HG03521 (cell line): ENCODE results near the gene ASL.
"Not testable (repeated sequence)": the region's sequence is repeated elsewhere in the genome, so short reads cannot be mapped to it uniquely, and the experiment has no call there.

ENCODE experiments used
- ATAC-seq: cut with Tn5 transposase; IDR thresholded peaks from one replicate; pipeline ENCODE4 v1.9.1; 2021; ENCODE audit warnings: mild to moderate bottlenecking, moderate library complexity; ENCODE audit not compliant: unreplicated experiment

The ASL gene

DNA sequence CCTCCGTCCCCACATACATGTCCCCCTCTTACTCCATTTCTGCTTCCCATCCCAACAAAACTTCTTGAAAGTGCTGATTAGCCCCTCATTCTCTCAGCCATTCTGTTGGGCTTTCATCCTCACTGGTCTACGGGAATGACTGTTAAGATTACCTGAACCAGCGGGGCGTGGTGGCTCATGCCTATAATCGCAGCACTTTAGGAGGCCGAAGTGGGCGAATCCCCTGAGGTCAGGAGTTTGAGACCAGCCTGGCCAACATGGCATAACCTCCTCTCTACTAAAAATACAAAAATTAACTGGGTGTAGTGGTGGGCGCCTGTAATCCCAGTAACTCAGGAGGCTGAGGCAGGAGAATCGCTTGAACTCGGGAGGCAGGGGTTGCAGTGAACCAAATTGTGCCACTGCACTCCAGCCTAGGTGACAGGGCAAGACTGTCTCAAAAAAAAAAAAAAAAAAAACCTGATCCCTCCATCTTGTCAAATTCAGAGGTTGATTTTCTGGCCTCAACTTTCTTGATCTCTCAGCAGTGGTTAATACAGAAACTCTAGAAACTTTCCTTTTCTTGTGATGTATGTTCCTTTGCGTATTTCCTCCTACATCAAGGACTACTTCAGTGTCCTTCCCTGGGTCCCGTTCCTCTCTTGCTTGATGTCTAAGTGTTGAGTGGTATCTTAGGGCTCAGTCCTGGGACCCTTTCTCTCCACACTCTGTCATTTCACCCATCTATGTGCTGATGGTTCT lies 41.2 kb downstream of the ASL start:
- ATAC-seq, result not testable (repeated sequence)

DNA sequence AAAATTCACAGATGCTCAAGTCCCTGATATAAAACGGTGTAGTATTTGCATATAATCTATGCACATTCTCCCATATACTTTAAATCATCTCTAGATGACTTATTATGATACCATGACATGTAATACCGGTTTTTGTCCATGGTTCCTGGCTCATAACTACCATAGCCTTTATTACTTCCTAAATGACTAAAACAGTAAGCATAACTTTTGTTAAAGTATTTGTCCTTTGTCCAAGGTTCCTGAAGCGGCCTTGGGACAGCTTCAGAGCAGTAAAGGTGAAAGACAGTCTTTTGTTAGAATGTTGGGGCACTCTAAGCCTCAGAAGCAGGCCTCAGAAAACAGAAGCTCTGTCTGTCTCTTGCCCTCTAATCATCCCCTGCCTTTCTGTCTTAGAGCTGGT lies 43.0 kb downstream of the ASL start:
- no peak for ATAC-seq

DNA sequence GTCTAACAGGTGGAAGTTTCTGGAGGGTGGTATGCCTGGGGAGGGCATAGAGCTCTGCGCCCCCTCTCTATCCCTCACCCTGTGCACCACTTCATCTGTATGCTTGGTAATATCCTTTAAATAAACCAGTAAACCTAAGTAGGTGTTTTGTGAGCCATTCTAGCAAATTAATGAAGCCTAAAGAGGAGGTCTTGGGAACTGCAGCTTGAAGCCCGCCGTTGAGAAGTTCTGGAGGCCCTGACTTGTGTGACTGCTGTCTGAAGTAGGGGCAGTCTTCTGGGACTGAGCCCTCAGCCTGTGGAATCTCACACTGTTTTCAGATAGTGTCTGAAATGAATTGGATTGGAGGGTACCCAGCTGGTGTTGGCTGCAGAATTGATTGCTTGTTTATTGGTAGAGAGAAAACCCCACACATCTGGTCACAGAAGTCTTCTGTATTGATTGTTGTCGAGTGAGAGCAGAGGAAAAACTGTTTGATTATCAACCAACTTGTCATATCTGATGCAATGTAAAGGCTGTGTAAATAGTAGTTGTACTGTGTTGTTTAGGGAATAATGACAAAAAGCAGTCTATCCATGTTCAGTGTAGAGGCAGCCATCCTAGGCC lies 43.7 kb downstream of the ASL start:
- ATAC-seq, result no peak

DNA sequence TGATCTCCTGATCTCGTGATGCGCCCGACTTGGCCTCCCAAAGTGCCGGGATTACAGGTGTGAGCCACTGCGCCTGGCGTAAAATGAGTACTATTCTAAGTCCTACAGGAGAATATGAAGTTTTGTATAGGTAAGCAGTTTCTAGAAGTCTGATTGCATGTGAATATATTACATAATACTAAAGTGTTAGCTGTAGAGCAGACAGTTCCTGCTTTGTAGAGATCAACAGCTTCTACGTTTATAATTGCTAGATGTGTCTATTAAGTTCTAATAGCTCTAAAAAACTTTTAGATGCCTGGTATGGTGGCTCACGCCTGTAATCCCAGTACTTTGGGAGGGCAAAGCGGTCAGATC lies 47.5 kb downstream of the ASL start:
- ATAC-seq, result no peak

DNA sequence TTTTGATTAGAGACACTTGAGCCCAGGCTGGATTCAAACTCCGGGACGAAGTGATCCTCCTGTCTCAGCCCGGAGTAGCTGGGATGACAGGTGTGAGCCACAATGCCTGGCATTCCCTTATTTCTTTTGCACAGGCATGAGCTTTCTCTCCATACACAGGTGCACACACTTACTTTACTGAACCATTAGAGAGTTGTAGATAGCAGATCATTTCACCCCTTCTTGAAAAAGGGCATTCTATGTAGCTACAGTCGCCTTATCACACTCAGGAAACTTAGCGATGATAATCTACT lies 48.9 kb downstream of the ASL start:
- ATAC-seq, result not testable (repeated sequence)

DNA sequence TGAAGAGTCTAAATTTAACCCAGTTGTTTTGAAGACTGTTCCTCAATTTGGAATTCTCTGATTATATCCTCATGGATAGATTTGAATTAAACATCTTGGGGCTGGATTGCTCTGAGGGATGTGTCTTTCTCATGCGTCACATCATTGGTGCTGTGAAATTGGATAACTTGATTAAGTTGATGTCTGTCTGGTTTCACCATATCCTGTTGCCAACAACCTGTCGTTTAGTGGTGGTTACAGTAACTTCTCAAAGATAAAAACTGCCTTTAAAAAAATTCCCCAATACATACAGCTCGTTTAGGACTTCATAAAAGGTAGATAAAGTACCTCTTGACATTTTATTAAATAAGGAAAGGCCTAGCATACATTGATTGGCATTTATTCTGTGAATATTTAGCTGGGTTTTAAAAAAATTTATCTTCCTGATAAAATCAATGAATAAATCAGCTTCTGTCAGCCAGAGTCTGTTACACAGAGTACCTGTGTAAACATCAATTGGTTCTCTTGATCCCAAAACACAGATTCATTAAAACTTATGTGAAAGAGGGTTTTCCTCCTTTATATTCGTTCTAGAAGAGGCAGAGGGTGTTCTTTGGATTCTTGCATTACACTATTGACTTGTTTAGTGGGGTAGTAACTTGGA lies 49.6 kb downstream of the ASL start:
- no peak for ATAC-seq

DNA sequence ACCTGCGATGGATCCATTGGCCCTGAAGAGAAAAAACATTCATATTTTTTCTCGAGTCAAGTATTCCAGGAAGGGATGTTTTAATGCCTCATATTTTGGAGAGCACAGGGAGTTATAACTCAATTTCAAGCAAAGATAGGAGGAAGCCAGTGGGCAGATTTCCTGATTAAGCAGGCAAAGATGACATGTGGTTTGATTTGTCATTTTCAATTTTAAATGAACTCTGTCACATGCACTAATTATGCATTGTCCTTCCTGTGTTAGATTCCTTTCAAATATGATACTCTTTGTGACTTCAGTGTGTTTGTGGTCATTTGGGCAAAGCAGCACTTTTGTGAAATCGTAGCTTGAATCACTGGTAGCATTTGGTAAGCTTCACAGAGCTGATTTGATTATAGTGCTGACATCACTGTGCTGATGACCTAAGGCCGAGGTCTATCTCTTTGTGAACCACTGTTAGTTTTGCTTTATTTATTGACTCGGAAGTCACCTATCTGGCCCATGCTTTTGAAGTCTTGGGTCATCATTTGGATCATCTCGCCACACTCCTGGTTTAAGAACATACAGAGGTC lies 50.2 kb downstream of the ASL start:
- not testable (repeated sequence) for ATAC-seq

DNA sequence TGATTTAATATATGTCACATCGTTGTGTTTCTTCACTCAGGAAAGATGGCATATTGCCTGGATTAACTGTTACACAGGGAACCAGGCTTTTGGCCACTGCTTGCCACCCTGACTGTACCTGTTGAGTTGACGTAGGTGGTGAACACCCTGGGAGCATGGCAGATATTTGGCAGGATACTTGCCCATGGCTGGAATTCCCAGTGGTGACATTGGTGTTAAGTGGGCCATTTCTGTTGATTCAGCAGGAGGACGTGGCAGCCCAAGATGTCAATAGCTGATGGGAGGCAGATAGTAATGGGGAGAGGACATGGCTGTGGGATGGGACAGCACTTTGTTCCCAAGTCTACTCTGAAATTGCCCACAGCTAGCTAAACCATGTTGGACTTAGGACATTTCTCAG lies 51.6 kb downstream of the ASL start:
- not testable (repeated sequence) for ATAC-seq

DNA sequence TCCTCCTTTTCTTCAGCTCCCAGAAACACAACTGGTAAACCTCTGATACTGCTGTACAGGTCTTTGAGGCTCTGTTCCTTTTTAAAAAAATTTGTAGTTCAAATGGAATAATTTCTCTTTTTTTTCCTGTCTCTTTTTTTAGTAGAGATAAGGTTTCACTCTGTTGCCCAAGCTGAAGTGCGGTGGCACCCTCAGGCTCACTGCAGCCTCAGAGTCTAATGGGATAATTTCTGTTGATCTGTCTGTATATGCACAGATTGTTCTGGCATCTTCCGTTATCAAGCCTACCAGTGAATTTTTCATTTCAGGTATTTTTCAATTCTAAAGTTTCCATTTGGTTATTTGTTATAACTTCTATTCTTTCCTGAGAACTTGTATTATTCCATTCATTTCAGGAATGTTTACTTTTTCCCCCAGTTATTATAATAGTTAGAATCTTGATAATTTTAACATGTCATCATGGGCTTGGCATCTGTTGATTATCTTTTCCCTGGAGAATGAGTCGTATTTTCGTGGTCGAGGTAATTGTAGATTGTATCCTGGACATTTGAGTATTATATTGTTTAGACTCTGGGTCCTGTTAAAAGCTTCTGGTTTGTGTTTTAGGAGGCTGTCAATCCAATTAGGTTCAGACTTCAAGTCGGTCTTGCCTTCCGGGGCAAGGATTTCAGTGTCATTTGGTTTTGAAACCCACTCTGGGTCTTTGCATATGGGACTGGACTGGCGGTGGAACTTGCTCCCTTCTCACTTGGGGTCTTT lies 63.6 kb downstream of the ASL start:
- no peak for ATAC-seq

DNA sequence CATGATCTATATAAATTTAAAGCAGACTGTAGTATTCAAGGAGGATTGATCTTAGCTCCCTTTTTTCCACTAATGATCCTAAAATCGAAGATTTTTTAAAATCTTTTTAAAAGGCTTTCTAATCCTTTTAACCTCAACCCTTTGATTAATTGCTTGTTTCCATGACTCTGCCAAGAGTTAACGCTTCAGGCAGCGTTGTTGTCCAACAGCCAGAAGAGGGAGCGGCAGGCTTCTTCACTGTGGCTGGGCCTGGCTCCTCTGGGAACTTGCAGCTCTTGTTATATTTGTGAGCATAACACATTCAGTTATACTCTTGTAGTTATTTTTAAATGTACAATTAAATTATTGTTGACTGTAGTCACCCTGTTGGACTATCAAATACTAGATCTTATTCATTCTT lies 65.3 kb downstream of the ASL start:
- ATAC-seq, result no peak

DNA sequence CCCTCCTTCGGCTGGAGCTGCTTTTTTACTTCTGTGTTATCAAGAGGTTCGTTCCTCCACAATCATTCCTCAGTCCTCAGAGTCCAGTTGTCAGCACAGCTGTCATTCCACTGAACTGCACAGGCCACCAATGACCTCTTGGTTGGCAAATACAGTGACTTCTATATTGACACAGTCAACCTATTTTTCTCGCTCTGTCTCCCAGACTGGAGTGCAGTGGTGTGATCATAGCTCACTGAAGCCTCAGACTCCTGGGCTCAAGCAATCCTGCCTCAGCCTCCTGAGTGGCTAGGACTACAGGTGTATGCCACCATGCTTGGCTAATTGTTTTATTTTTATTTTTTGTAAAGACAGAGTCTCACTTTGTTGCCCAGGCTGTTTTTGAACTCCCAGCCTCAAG lies 66.7 kb downstream of the ASL start:
- ATAC-seq, result no peak

DNA sequence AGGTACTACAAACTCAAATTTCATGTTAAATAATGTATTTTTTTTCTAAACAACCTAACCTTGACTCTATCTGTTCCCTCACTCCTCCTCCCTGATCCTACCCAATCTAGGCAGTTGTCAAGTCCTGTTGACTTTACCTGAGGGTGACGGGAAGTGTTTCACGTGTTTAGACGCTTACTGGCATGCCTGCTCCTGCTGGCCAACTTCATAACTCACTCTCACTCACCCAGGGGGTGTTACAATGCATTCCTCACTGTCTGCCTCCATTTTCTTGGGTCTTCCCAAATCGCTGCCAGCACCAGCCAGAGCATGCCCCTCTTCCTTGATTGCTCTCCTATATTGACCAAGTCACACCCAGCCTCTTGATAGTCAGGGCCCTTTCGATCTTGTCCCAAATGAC lies 67.4 kb downstream of the ASL start:
- ATAC-seq, result no peak
